ENCODE data around the gene RYR2. TPM values are rescaled to one million over a fixed set of nuclear protein-coding genes. Genes with fewer than 3 reads are reported as not detected.

The RYR2 gene
- total and polyA plus RNA-seq, 8 donors: 1.6 to 6.9 (median 4.4) TPM

- no peak overlapping the region for H3K27ac ChIP-seq
- no peaks in the 10 kb centered on the region for H3K27me3 ChIP-seq
- H3K4me3 ChIP-seq: no peak overlapping the region
- FAIRE-seq (no peak), DNase-seq (no peak), ATAC-seq (no peak)
- H3K9me3 ChIP-seq: no peaks in the 10 kb centered on the region
- 73 to 77% methylated on average over 6 of the region's 6 CpGs for WGBS, 2 donors
- TF ChIP-seq CTCF (IDR thresholded peaks at IDR 0.05): no peak
- H3K4me1 ChIP-seq: no peaks in the 10 kb centered on the region
- H3K36me3 ChIP-seq: peaks cover 0 to 5% (median 0%) of the 10 kb centered on the region in 3 donors
- intact Hi-C loops (cut with DNase I): no loop called here
Measured at GRCh38 chr1:237500566-237500965, 458.6 kb downstream of the RYR2 start.

GRCh38 chr1:237503292-237503691 is 461.3 kb downstream of the RYR2 start:
- WGBS, 2 donors: 79 to 80% methylated on average over 8 of the region's 8 CpGs
- Histone ChIP-seq H3K27ac (no peak overlapping the region), H3K4me3 (no peak overlapping the region), H3K4me1 (no peaks in the 10 kb centered on the region), H3K9me3 (no peaks in the 10 kb centered on the region), H3K27me3 (no peaks in the 10 kb centered on the region), H3K36me3 (peaks cover 0 to 5% (median 0%) of the 10 kb centered on the region in 3 donors)
- intact Hi-C loops (cut with DNase I): no loop called here
- no peak for TF ChIP-seq CTCF (IDR thresholded peaks at IDR 0.05)
- FAIRE-seq: no peak
- no peak for DNase-seq
- ATAC-seq: no peak

GRCh38 chr1:237507005-237507404 is 465.0 kb downstream of the RYR2 start:
- Histone ChIP-seq H3K4me1 (no peaks in the 10 kb centered on the region), H3K9me3 (no peaks in the 10 kb centered on the region), H3K27me3 (no peaks in the 10 kb centered on the region), H3K4me3 (no peak overlapping the region), H3K27ac (no peak overlapping the region), H3K36me3 (peaks cover 0 to 5% (median 0%) of the 10 kb centered on the region in 3 donors)
- intact Hi-C loops (cut with DNase I): no loop called here
- 85 to 86% methylated on average over 2 of the region's 2 CpGs for WGBS, 2 donors
- no peak for TF ChIP-seq CTCF (IDR thresholded peaks at IDR 0.05)
- no peak for ATAC-seq
- DNase-seq: no peak
- no peak for FAIRE-seq

- ATAC-seq (no peak), FAIRE-seq (no peak), DNase-seq (no peak)
- no peak overlapping the region for H3K4me3 ChIP-seq
- TF ChIP-seq CTCF (IDR thresholded peaks at IDR 0.05): no peak
- no peak overlapping the region for H3K27ac ChIP-seq
- no peaks in the 10 kb centered on the region for H3K9me3 ChIP-seq
- 52 to 58% methylated on average over 2 of the region's 2 CpGs for WGBS, 2 donors
- H3K27me3 ChIP-seq: no peaks in the 10 kb centered on the region
- no peaks in the 10 kb centered on the region for H3K4me1 ChIP-seq
- intact Hi-C loops (cut with DNase I): no loop called here
- H3K36me3 ChIP-seq: peaks cover 0 to 2% (median 0%) of the 10 kb centered on the region in 3 donors
Measured at GRCh38 chr1:237509748-237510147, 467.8 kb downstream of the RYR2 start.

- 77 to 79% methylated on average over 3 of the region's 3 CpGs for WGBS, 2 donors
- H3K27ac ChIP-seq: no peak overlapping the region
- H3K4me3 ChIP-seq: no peak overlapping the region
- intact Hi-C loops (cut with DNase I): no loop called here
- no peaks in the 10 kb centered on the region for H3K27me3 ChIP-seq
- DNase-seq: no peak
- H3K9me3 ChIP-seq: no peaks in the 10 kb centered on the region
- no peak for TF ChIP-seq CTCF (IDR thresholded peaks at IDR 0.05)
- no peak for ATAC-seq
- no peak for FAIRE-seq
- H3K36me3 ChIP-seq: no peaks in the 10 kb centered on the region
- no peaks in the 10 kb centered on the region for H3K4me1 ChIP-seq
Measured at GRCh38 chr1:237525102-237525501, 483.1 kb downstream of the RYR2 start.

Data from pancreas (tissue), 10 donors.